HG03354 (cell line): ENCODE data around the gene RGS7BP.
A peak's percentile ranks its signal among the peaks of the same experiment; 100 is the strongest.

Source experiments
- ATAC-seq: cut with Tn5 transposase; IDR thresholded peaks from one replicate; pipeline ENCODE4 v1.9.1; 2021; ENCODE audit warnings: mild to moderate bottlenecking; ENCODE audit not compliant: unreplicated experiment, poor library complexity, severe bottlenecking

Gene RGS7BP

DNA sequence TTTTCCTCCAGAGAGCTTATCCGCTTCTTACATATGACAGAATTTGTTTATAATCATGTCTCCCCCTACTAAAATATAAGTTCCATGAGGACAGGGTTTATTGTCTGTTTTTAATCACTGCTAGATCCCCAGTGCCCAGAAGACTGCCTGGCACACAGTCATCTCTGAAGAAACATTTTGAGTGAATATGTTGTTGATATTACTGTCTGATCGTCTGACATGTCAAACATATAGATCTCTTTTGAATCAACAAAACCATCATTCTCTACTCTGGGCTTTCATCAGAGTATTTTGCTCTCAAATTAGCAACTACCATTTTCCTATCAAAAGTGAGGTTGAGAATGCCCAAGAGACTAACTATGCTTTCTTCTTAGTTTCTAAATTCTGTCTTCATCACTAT, 117.2 kb downstream of the RGS7BP start:
- peak; percentile 54 for ATAC-seq

DNA sequence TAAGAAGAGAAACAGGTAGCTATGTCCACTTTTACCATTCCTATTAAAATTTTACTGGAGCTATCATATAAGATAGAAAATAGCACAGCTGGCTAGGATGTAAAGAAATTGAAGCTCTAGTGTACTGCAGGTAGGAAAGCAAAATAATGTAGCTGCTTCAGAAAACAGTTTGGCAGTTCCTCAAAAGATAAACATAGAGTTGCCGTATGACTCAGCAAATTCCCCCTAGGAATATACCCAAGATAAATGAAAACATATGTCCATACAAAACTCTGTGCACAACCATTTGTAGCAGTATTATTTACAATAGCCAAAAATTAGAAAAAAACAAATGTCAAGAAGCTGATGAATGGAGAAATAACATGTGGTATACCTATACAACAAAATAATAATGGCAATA, 119.9 kb downstream of the RGS7BP start:
- ATAC-seq: no peak

DNA sequence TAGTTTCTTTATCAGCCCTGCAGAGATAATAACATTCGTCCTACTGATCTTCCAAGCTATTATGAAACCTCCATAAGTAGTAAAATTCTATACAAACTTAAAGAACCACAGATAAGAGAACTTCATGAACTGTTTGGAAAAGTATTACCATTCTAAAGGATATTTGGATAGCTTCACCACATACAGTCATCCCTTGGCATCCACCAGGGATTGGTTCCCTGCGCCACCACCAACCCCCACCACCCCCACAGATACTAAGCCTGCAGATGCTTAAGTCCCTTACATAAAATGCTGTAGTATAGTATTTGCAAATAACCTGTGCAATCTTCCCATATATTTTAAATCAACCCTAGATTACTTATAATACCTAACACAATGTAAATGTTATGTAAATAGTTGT, 123.1 kb downstream of the RGS7BP start:
- no peak for ATAC-seq

DNA sequence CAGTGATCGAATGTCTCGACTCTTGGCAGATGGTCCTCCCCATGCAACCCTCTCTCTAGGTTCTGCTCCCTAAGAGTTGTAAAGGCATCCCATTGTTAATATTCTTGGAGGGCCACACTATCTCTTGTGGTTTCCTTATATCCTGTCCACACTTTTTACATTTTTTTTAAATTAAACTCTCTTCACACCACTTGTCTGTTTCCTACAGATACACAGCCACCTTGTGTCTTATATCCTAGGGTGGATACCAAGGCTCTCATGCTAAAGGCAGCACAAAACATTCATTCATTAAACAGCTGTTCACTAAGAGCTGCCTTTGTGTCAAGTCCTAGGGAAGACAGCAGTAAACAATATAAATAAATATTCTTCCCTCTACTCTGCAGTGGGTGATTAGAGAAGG, 124.0 kb downstream of the RGS7BP start:
- ATAC-seq: no peak

DNA sequence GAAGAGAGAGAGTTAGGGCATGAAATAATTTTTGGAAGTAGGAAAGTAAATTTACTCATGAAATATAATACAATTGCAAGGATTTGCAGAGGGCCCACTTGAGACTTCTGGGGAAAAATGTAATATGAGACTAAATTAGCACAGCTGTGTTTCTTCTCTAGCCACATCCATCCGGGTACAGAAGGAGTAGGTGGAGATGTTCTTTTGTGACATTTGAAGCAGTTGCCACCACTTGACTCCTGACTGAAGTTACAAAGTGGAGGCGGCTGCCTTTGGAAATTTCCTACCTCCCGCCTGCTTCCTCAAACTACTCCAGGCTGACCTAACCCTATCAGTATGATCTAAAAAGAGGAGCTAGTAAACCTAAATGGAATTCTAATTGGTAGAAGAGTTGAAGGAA, 126.4 kb downstream of the RGS7BP start:
- ATAC-seq: no peak

DNA sequence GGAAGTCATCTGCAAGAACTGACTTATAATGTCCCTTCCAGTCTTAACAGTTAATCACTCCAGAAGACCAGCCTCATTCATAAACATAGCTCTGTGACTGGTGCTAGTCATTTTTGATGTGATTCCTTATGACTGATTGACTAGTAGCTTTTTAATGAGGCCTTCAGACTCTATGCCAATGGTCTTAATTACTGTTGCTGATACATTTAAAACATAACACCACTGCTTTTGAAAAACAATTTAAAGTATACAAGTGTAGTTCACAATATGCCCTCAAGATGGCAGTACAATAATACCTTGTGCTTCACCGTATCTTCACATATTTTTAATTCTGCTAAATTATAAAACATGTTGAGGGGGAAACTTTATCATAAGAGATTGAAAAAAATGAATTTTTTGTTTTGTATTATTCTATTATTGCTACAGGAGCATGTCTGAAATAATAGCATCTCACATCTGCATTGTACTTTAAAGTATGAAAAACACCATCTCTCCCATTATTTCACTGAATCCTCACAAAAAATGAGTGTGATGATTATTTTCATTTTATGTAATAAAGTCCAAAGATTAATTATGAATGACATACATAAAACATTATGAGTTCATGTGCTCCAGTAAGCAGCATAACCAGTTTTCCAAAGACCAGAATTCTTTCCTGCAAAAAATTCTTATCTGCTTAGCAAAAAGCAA, 129.3 kb downstream of the RGS7BP start:
- ATAC-seq: peak; percentile 57

DNA sequence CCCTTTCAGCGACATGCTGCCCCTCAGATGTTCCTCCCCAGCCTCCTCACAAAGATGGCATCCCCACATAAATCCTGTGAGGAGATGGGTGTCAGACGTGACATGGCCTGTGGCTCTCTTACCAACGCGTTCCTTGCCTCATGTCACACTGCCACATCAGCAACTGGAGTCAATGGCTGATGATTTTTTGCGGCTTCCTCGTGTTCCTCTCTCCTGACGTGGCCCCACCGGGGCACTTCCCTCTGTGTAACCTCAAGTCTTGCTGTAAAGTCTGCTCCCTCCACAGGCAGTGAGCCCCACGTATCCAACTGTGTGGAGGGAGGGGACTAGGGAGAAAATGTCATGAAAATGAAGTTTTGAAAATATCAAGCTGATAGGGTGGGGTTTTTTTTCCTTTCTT, 131.3 kb downstream of the RGS7BP start:
- ATAC-seq: no peak

DNA sequence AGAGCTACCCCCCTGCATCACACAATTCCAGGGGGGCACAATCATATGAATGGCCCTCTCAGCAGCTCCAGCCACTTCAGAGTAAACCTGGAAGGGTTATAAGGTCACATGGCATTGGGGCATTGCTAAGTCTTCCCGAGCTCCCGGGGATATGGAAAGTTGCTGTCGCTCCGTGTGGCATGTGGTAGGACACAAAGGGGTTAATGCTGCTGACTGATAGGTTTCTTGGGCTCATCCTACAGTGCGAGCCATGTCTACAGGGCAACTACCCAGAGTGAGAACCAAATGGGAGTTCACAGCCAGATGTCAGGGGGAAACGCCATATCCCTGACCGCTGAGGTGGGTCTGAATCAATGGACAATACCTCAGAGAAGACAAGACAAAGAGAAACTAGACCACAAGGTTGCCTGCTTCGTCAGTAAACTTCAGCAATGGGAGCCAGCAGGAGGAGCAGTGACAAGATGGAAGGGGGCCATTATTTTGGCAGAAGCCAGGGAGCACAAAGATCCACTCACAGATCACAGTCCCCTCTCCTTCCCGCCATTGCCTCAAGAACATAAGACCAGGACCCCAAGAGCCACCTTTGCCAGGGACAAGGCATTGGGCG, 132.1 kb downstream of the RGS7BP start:
- no peak for ATAC-seq

DNA sequence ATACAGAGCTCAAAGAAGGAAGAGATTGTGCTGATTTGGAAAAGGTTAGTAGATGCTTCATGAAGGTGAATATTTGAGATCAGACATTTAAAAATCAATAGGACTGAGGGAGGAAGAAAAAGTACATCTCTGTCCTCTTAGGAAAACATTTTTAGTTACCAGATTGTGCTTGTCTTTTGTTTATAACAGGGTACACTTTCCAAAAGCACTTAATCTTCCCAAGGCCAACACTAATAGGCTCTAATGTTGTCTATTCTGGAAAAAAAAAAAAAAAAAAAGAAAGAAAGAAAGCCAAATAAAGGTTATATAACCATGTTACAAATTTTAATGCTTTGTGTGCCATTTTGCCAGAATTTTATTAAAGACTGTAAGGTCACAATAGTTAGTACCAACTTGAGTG, 139.0 kb downstream of the RGS7BP start:
- no peak for ATAC-seq

DNA sequence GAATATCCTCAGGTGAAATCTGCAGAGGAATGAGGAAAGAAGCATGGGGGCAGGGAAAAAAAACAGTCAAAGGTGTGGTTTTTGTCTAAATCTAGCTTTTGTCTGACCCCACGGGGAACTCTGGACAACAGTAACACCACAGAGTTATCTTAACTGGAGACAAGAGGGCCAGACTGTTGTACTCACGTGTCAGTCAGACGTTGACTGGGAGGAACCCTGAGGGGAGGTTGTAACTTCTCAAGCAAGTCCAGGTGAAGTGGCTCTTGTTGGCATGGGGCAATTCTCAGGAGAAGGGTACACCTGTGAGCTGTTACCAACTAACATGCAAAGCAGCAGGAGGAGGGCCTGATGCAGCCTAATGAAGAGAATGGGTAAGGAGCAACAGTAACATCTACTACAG, 140.4 kb downstream of the RGS7BP start:
- ATAC-seq: no peak

DNA sequence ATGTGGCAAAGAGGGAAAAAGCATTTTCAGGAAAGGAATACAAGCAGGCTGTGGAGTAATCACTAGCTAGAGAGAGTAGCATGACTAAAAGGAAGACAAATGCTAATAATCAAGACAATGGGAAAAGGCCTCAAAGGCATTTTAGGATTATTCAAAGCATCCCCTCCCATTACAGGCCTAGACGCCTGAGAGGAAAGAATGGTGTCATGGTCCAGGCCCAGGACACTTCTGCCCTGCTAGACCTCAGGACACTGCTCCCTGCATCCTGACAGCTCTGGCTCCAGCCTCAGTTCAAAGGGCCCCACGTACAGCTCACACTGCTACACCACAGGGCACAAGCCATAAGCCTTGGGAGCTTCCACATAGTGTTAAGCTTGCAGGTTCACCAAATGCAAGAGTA, 143.7 kb downstream of the RGS7BP start:
- ATAC-seq: no peak

DNA sequence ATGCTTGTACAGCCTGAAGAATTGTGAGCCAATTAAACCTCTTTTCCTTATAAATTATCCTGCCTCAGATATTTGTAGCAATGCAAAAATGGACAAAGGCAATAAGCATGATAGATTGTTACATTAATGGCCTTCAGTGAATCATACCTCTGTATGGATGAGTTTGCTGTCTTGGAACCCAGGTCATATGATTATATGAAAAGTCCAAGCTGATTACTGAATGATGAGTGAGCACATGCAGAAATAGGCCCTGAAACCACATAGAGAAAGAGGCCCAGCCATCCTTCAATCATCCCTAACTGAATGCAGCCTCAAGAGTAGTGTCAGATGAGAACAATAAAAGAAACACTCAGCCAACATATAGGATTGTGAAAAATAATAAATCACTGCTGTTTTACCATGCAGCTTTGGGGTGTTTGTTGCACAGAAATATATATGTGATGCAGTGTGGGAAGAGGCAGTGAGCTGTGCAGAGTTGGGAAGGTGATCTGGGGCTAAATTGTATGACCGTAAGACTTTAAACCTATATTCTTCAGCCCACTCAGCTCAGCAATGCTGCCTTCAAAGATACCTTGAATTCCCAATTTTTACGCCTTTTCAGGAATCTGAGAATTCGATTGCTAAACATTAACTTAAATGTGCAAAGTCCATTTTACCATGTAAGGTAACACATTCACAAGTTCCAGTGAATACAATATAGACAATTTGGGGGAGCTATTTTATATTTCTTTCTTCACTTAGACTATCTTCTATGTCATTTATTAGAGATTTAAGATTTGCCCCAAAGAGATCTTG, 148.1 kb downstream of the RGS7BP start:
- no peak for ATAC-seq

DNA sequence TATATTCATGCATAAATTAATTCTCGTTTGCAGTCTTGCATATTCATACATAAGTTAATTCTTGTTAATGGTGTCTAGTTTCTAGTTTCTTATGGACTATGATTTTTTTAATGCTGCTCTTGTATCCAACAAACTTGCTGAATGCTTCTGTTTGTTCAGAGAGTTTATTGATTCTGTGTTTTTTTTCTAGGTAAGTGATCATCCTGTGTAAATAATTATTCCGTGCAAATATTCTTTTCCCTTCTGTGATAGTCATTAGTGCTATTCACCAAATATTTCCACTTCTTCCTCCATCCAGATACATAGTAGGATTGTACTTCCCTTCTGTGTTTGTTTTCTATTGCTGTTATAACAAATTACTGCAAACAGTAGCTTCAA, 148.7 kb downstream of the RGS7BP start:
- ATAC-seq: no peak

DNA sequence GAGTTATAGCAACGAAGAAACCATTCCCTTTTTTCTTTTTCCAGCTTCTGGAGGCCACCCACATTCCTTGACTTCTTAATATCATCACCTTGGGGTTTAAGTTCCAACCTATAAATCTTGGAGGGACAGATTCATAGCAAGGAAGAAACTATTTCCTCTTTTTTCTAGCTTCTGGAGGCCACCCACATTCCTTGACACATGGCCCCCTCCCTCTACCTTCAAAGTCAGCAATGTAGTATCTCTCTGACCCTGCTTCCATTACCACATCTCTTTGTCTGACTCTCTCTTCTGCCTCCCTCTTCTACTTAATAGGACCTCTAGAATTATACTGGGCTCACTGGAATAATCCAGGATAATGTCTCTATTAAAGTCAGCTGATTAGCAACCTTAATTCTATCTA, 149.8 kb downstream of the RGS7BP start:
- no peak for ATAC-seq

DNA sequence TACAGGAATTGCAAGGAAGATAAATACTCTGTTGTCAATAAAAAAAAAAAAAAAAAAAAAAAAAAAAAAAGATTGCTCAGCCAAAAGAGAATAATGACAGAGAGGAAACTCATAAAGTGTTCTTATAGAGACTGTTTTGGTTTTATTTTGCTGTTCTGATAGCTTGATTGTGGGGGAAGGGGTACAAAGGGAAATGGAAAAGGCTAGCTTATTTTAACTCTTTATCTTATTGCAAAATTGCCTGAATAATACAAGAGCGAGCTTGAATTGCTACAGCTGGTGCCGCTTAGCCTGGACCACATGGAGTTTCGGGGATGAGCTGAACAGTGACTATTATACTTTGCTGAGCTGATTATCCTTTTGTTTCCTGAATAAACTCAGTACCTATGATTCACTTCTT, 153.5 kb downstream of the RGS7BP start:
- ATAC-seq: no peak
